K562 (cell line): ENCODE data around the gene NLRC3. TPM values are rescaled to one million over a fixed set of nuclear protein-coding genes. Genes with fewer than 3 reads are reported as not detected.

Experiments
- ESRRA ChIP-seq: fragments of 450-650 bp; IDR thresholded peaks from 2 replicates; pipeline ENCODE4 v1.6.1; 2014; ENCODE audit warnings: low read depth, mild to moderate bottlenecking, moderate library complexity, borderline replicate concordance
- FOSL1 ChIP-seq: fragments of 200-800 bp; sonication (Bioruptor generic); conservative IDR thresholded peaks from 2 replicates; pipeline ENCODE4 v1.6.1; 2016; ENCODE audit warnings: missing genetic modification characterization, missing compliant biosample characterization
- KDM1A ChIP-seq, 2 experiments: fragments of 450-650 bp; IDR thresholded peaks; 2 replicates each; pipeline ENCODE4 v1.6.1; 2016; ENCODE audit warnings: mild to moderate bottlenecking in 2 of 2
- MYNN ChIP-seq, 2 experiments: sonication (generic); formaldehyde crosslinking in 1 of 2; IDR thresholded peaks; 2 replicates each; pipeline versions ENCODE4 v1.5.0 to v1.6.1; 2016 to 2020; ENCODE audit warnings: antibody characterized with exemption in 1 of 2, missing genetic modification reagents in 1 of 2
- NR4A1 ChIP-seq, 2 experiments: fragments of 250-450 bp in 1 of 2; fragments of 450-650 bp in 1 of 2; sonication (Bioruptor Pico) in 1 of 2; IDR thresholded peaks; 2 replicates each; pipeline versions ENCODE4 v1.4.0 to v1.6.1; 2016 to 2020; ENCODE audit warnings: mild to moderate bottlenecking in 2 of 2, missing compliant biosample characterization in 1 of 2, missing genetic modification characterization in 1 of 2, moderate library complexity in 1 of 2
- POLR2H ChIP-seq: IDR thresholded peaks from 2 replicates; pipeline ENCODE4 v1.6.1; 2016; ENCODE audit warnings: missing genetic modification characterization, low read depth, mild to moderate bottlenecking, control low read depth, missing compliant biosample characterization, moderate library complexity
- TBL1XR1 ChIP-seq, 2 experiments: IDR thresholded peaks; 2 replicates each; pipeline ENCODE4 v1.6.1; 2012; ENCODE audit warnings: improper control_type of control experiment in 2 of 2, low read length in 2 of 2, mild to moderate bottlenecking in 1 of 2
- ZNF165 ChIP-seq: fragments of 250-450 bp; sonication (Bioruptor Pico); IDR thresholded peaks from 2 replicates; pipeline ENCODE4 v1.4.0; 2020; ENCODE audit warnings: borderline replicate concordance
- ZNF79 ChIP-seq: fragments of 250-450 bp; sonication (Bioruptor Pico); IDR thresholded peaks from 2 replicates; pipeline ENCODE4 v1.4.0; 2020; ENCODE audit warnings: low read depth, mild to moderate bottlenecking, moderate library complexity
- polyA plus RNA-seq, 8 experiments: library from polyadenylated mRNA; depleted of rRNA in 4 of 8; stranded (reverse) in 5 of 8; unstranded in 3 of 8; fragments of >200 nt; fragmentation: Nextera tagmentation in 2 of 8; fragmentation: Illumina TruSeq in 1 of 8; extraction: Ambion mirVana in 2 of 8; extraction: Trizol in 1 of 8; gene quantifications; 2 replicates each; pipeline versions ENCODE4 v1.2.1 to v1.2.3, GENCODE V29; 2011 to 2014; ENCODE audit warnings: inconsistent platforms in 1 of 8, missing spikeins in 1 of 8
- total RNA-seq, 7 experiments: library from RNA; depleted of rRNA in 6 of 7; stranded (reverse); fragments of >200 nt in 6 of 7; fragmentation: Illumina TruSeq in 2 of 7; extraction: Trizol in 2 of 7; gene quantifications; 2 replicates each; pipeline versions ENCODE4 v1.2.1 to v1.2.3, GENCODE V29; 2011 to 2021; ENCODE audit warnings: low replicate concordance in 1 of 7
- TF ChIP-seq, protein P1 (sequence below): sonication (generic); formaldehyde crosslinking; IDR thresholded peaks from 2 replicates; pipeline ENCODE4 v1.8.1; 2022; ENCODE audit warnings: missing genetic modification reagents
- TF ChIP-seq, protein P2 (sequence below), 2 experiments: fragments of 450-650 bp; IDR thresholded peaks; 2 replicates each; pipeline ENCODE4 v1.6.1; 2016
- TF ChIP-seq, protein P3 (sequence below): fragments of 200-800 bp; sonication (Bioruptor generic); IDR thresholded peaks from 2 replicates; pipeline ENCODE4 v1.6.1; 2017; ENCODE audit warnings: missing genetic modification characterization, missing compliant biosample characterization
- TF ChIP-seq, protein P4 (sequence below): sonication (generic); formaldehyde crosslinking; IDR thresholded peaks from 2 replicates; pipeline ENCODE4 v1.9.0; 2022; ENCODE audit warnings: mild to moderate bottlenecking, missing genetic modification reagents
- TF ChIP-seq, protein P5 (sequence below): sonication (generic); formaldehyde crosslinking; IDR thresholded peaks from 2 replicates; pipeline ENCODE4 v1.8.0; 2022; ENCODE audit warnings: missing genetic modification reagents, mild to moderate bottlenecking, borderline replicate concordance

NLRC3 gene
- total and polyA plus RNA-seq, 9 of the 15 experiments (the other 6 are each of a cell fraction or from before 2014, with no cell fraction given) = 0.03 to 0.13 (median 0.03) TPM; not detected in 4

DNA sequence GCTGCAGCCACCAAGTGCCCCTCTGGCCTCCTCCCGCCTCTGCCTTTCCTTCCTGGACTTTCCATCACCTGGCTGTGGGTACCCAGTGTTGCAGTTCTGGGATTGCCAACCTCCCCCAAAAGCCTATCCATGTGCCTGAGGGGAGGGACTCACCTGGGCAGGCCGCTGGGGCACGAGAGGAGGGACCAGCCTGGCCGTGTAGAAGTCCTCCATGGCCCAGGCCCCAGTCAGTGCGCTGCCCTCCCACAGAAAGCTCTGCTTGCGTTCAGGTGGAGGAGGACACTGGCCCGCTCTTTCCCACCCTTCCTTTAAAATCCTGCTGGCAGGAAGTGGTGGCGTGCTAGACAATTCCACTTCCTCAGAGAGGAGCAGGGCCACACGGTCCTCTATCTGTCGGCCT is 20.0 kb upstream of the NLRC3 start (continued):
- TF ChIP-seq, protein P1, sequence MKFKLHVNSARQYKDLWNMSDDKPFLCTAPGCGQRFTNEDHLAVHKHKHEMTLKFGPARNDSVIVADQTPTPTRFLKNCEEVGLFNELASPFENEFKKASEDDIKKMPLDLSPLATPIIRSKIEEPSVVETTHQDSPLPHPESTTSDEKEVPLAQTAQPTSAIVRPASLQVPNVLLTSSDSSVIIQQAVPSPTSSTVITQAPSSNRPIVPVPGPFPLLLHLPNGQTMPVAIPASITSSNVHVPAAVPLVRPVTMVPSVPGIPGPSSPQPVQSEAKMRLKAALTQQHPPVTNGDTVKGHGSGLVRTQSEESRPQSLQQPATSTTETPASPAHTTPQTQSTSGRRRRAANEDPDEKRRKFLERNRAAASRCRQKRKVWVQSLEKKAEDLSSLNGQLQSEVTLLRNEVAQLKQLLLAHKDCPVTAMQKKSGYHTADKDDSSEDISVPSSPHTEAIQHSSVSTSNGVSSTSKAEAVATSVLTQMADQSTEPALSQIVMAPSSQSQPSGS (CRISPR knock-in tag) = no peak
- TF ChIP-seq, protein P2, sequence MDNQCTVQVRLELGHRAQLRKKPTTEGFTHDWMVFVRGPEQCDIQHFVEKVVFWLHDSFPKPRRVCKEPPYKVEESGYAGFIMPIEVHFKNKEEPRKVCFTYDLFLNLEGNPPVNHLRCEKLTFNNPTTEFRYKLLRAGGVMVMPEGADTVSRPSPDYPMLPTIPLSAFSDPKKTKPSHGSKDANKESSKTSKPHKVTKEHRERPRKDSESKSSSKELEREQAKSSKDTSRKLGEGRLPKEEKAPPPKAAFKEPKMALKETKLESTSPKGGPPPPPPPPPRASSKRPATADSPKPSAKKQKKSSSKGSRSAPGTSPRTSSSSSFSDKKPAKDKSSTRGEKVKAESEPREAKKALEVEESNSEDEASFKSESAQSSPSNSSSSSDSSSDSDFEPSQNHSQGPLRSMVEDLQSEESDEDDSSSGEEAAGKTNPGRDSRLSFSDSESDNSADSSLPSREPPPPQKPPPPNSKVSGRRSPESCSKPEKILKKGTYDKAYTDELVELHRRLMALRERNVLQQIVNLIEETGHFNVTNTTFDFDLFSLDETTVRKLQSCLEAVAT (IDR thresholded peaks at IDR 0.05) = no peak
- TF ChIP-seq, protein P3, sequence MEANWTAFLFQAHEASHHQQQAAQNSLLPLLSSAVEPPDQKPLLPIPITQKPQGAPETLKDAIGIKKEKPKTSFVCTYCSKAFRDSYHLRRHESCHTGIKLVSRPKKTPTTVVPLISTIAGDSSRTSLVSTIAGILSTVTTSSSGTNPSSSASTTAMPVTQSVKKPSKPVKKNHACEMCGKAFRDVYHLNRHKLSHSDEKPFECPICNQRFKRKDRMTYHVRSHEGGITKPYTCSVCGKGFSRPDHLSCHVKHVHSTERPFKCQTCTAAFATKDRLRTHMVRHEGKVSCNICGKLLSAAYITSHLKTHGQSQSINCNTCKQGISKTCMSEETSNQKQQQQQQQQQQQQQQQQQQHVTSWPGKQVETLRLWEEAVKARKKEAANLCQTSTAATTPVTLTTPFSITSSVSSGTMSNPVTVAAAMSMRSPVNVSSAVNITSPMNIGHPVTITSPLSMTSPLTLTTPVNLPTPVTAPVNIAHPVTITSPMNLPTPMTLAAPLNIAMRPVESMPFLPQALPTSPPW = no peak
- TF ChIP-seq ZNF79 (CRISPR knock-in tag) = no peak
- TF ChIP-seq POLR2H = no peak
- TF ChIP-seq, protein P4, sequence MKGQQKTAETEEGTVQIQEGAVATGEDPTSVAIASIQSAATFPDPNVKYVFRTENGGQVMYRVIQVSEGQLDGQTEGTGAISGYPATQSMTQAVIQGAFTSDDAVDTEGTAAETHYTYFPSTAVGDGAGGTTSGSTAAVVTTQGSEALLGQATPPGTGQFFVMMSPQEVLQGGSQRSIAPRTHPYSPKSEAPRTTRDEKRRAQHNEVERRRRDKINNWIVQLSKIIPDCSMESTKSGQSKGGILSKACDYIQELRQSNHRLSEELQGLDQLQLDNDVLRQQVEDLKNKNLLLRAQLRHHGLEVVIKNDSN = no peak
- TF ChIP-seq TBL1XR1 (IDR thresholded peaks at IDR 0.05; ENCODE audit: low read length in 2 of 2) = no peak
- TF ChIP-seq KDM1A (IDR thresholded peaks at IDR 0.05) = no peak
- no peak for TF ChIP-seq MYNN (IDR thresholded peaks at IDR 0.05)
- TF ChIP-seq MYNN (CRISPR knock-in tag; IDR thresholded peaks at IDR 0.05) = no peak
- no peak for TF ChIP-seq ZNF165 (CRISPR knock-in tag)
- TF ChIP-seq, protein P5, sequence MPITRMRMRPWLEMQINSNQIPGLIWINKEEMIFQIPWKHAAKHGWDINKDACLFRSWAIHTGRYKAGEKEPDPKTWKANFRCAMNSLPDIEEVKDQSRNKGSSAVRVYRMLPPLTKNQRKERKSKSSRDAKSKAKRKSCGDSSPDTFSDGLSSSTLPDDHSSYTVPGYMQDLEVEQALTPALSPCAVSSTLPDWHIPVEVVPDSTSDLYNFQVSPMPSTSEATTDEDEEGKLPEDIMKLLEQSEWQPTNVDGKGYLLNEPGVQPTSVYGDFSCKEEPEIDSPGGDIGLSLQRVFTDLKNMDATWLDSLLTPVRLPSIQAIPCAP (CRISPR knock-in tag) = no peak
- no peak for TF ChIP-seq ESRRA
- TF ChIP-seq NR4A1 (CRISPR knock-in tag; IDR thresholded peaks at IDR 0.05) = no peak
- no peak for TF ChIP-seq NR4A1 (tag; IDR thresholded peaks at IDR 0.05)
- no peak for TF ChIP-seq FOSL1 (tag)
